ENCODE results near the gene LSM10.

LSM10 gene

GRCh38 chr1:36421649-36422048 lies 23.9 kb upstream of the LSM10 start:
- Histone ChIP-seq H3K9me2 (replicated peaks; ENCODE audit: insufficient read depth, low read length) (no peaks in the 10 kb centered on the region), H2AFZ (ENCODE audit: low read depth, low read length, severe bottlenecking) (no peak overlapping the region), H3K4me2 (ENCODE audit: low read depth, low read length, poor library complexity, severe bottlenecking) (no peak overlapping the region), H3K4me3 (ENCODE audit: insufficient read depth, low read length, poor library complexity, severe bottlenecking) (no peak overlapping the region), H3K27me3 (ENCODE audit: low read length) (no peaks in the 10 kb centered on the region), H3K36me3 (ENCODE audit: low read length) (no peaks in the 10 kb centered on the region), H3F3A (ENCODE audit: insufficient read depth) (no peaks in the 10 kb centered on the region), H4K20me1 (ENCODE audit: low read depth, low read length) (no peaks in the 10 kb centered on the region), H3K9ac (ENCODE audit: low read length) (no peak overlapping the region), H3K9me3 (ENCODE audit: insufficient read depth, low read length) (no peaks in the 10 kb centered on the region), H3K79me2 (ENCODE audit: insufficient read depth, low read length) (no peaks in the 10 kb centered on the region), H3K27ac (ENCODE audit: low read depth, low read length) (no peak overlapping the region)
- TF ChIP-seq, protein P1, sequence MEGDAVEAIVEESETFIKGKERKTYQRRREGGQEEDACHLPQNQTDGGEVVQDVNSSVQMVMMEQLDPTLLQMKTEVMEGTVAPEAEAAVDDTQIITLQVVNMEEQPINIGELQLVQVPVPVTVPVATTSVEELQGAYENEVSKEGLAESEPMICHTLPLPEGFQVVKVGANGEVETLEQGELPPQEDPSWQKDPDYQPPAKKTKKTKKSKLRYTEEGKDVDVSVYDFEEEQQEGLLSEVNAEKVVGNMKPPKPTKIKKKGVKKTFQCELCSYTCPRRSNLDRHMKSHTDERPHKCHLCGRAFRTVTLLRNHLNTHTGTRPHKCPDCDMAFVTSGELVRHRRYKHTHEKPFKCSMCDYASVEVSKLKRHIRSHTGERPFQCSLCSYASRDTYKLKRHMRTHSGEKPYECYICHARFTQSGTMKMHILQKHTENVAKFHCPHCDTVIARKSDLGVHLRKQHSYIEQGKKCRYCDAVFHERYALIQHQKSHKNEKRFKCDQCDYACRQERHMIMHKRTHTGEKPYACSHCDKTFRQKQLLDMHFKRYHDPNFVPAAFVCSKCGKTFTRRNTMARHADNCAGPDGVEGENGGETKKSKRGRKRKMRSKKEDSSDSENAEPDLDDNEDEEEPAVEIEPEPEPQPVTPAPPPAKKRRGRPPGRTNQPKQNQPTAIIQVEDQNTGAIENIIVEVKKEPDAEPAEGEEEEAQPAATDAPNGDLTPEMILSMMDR (IDR thresholded peaks at IDR 0.05; ENCODE audit: insufficient read depth, low read length, poor library complexity, severe bottlenecking) = no peak
- no peak for TF ChIP-seq EZH2phosphoT487 (conservative IDR thresholded peaks at IDR 0.05; ENCODE audit: low read length)

DNA sequence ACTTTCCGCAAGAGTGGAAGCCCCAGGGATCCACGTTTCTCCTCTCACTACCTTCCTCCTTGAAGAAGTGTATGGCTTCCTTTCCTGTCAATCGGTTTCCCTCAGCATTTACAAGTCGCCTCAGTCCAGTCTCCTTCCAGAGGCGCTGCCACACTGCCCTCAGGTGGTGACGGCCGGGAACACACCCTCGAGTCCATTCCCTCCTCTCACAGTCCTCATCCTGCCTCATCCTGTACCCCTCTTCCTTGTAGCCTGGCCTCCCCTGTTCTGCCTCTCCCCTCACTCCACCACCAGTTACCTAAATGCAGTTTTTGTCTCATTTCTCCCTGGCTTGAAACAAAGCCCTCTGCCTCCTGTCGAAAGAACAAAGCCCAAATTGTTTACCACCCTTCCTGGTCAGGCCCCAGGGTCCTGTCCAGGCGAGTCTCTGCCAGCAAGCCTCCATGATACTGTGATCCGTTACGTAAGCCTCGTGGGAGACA lies 23.2 kb upstream of the LSM10 start:
- H3K9me2 ChIP-seq (replicated peaks; ENCODE audit: insufficient read depth, low read length) = no peaks in the 10 kb centered on the region
- no peaks in the 10 kb centered on the region for H3F3A ChIP-seq (ENCODE audit: insufficient read depth)
- TF ChIP-seq, protein P1 (IDR thresholded peaks at IDR 0.05; ENCODE audit: insufficient read depth, low read length, poor library complexity, severe bottlenecking) = peak; percentile 80
- no peak for TF ChIP-seq EZH2phosphoT487 (conservative IDR thresholded peaks at IDR 0.05; ENCODE audit: low read length)
- no peak overlapping the region for H3K4me3 ChIP-seq (ENCODE audit: insufficient read depth, low read length, poor library complexity, severe bottlenecking)
- no peaks in the 10 kb centered on the region for H3K27me3 ChIP-seq (ENCODE audit: low read length)
- peak overlapping the region; percentile 66 for H2AFZ ChIP-seq (ENCODE audit: low read depth, low read length, severe bottlenecking)
- no peaks in the 10 kb centered on the region for H3K9me3 ChIP-seq (ENCODE audit: insufficient read depth, low read length)
- H3K4me2 ChIP-seq (ENCODE audit: low read depth, low read length, poor library complexity, severe bottlenecking) = no peak overlapping the region
- H3K36me3 ChIP-seq (ENCODE audit: low read length) = no peaks in the 10 kb centered on the region
- H3K9ac ChIP-seq (ENCODE audit: low read length) = no peak overlapping the region
- H3K27ac ChIP-seq (ENCODE audit: low read depth, low read length) = no peak overlapping the region
- no peaks in the 10 kb centered on the region for H3K79me2 ChIP-seq (ENCODE audit: insufficient read depth, low read length)
- no peaks in the 10 kb centered on the region for H4K20me1 ChIP-seq (ENCODE audit: low read depth, low read length)

DNA sequence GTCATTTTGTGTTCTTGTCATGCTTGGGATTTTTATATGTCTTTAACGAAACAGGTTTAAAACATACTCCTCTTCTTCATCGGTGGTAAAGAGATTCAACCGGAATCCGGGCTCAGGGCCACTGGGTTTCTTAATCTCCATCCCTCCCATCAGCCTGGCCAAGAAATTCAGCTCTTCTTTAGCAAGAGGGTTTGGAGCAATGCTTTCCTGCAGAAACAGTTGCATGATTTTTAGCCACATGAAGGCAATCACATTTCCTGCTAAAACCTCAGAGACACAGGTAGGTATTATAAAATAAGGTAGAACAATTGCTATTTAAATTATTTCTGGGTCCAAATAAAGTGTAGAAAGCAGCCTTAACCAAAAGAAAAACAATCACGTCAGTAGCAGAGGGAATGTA lies 22.7 kb upstream of the LSM10 start:
- H2AFZ ChIP-seq (ENCODE audit: low read depth, low read length, severe bottlenecking) = peak overlapping the region; percentile 66
- no peaks in the 10 kb centered on the region for H3K27me3 ChIP-seq (ENCODE audit: low read length)
- H3K4me3 ChIP-seq (ENCODE audit: insufficient read depth, low read length, poor library complexity, severe bottlenecking) = no peak overlapping the region
- H3K9ac ChIP-seq (ENCODE audit: low read length) = no peak overlapping the region
- H3K9me2 ChIP-seq (replicated peaks; ENCODE audit: insufficient read depth, low read length) = no peaks in the 10 kb centered on the region
- no peak overlapping the region for H3K4me2 ChIP-seq (ENCODE audit: low read depth, low read length, poor library complexity, severe bottlenecking)
- H3K27ac ChIP-seq (ENCODE audit: low read depth, low read length) = no peak overlapping the region
- no peaks in the 10 kb centered on the region for H3K79me2 ChIP-seq (ENCODE audit: insufficient read depth, low read length)
- no peaks in the 10 kb centered on the region for H4K20me1 ChIP-seq (ENCODE audit: low read depth, low read length)
- H3K9me3 ChIP-seq (ENCODE audit: insufficient read depth, low read length) = no peaks in the 10 kb centered on the region
- no peaks in the 10 kb centered on the region for H3K36me3 ChIP-seq (ENCODE audit: low read length)
- no peak for TF ChIP-seq EZH2phosphoT487 (conservative IDR thresholded peaks at IDR 0.05; ENCODE audit: low read length)
- TF ChIP-seq, protein P1 (IDR thresholded peaks at IDR 0.05; ENCODE audit: insufficient read depth, low read length, poor library complexity, severe bottlenecking) = no peak
- no peaks in the 10 kb centered on the region for H3F3A ChIP-seq (ENCODE audit: insufficient read depth)

Measured in SU-DHL-6 (cell line).